Prostate gland (tissue), 2 donors: Measurements from ENCODE around the gene FRMPD4. TPM values are rescaled to one million over a fixed set of nuclear protein-coding genes. Genes with fewer than 3 reads are reported as not detected.

Source experiments
- DNase-seq: peaks from one replicate; pipeline ENCODE4 v3.0.0-alpha.2; 2019; ENCODE audit warnings: low spot score
- H3K27ac ChIP-seq, 2 donors: fragments of 200-600 bp; sonication (generic); 2 replicates each; pipeline ENCODE4 v1.5.1; 2017 to 2019
- H3K27me3 ChIP-seq: fragments of 200-600 bp; sonication (generic); replicated peaks from 2 replicates; pipeline ENCODE4 v1.5.1; 2019; ENCODE audit not compliant: insufficient read depth
- H3K36me3 ChIP-seq, 2 donors: fragments of 200-600 bp; sonication (generic); 1 replicate in 1 of 2; 2 replicates in 1 of 2; pipeline versions ENCODE4 v1.5.1 to v1.8.1; 2017 to 2019
- H3K4me1 ChIP-seq: fragments of 200-600 bp; sonication (generic); replicated peaks from 2 replicates; pipeline ENCODE4 v1.5.1; 2019
- H3K4me3 ChIP-seq, 2 donors: fragments of 200-600 bp; sonication (generic); 2 replicates each; pipeline ENCODE4 v1.5.1; 2017 to 2019
- H3K9me3 ChIP-seq: fragments of 200-600 bp; sonication (generic); 2 replicates; pipeline ENCODE4 v1.5.1; 2017
- POLR2A ChIP-seq: fragments of 450-650 bp; IDR thresholded peaks from one replicate; pipeline ENCODE4 v1.6.1; 2016; ENCODE audit warnings: antibody characterized with exemption, mild to moderate bottlenecking
- POLR2AphosphoS5 ChIP-seq: sonication (generic); formaldehyde crosslinking; IDR thresholded peaks from one replicate; pipeline ENCODE4 v1.6.1; 2017; ENCODE audit warnings: antibody characterized with exemption
- WGBS: methylation state at CpG from one replicate; pipeline ENCODE4 v1.1.5; 2018; 5-methylcytosine and 5-hydroxymethylcytosine counted together
- intact Hi-C: fragments of 100-400 bp; cut with DNase I; formaldehyde crosslinking; loops from one replicate; pipeline ENCODE4 v1.14.2; 2022
- total RNA-seq, 2 donors: library from RNA; depleted of rRNA; stranded (reverse); fragments of >200 nt; gene quantifications; one replicate each; pipeline ENCODE4 v1.1.0, GENCODE V29; 2016
- TF ChIP-seq, protein P1 (sequence below), 4 experiments: fragments of 200-600 bp in 2 of 4; fragments of 450-650 bp in 2 of 4; sonication (generic) in 2 of 4; IDR thresholded peaks; 1 replicate in 3 of 4; 2 replicates in 1 of 4; pipeline ENCODE4 v1.5.1; 2016 to 2019; ENCODE audit warnings: antibody characterized with exemption in 4 of 4, mild to moderate bottlenecking in 2 of 4, moderate library complexity in 2 of 4

Gene FRMPD4
- total RNA-seq, 2 donors from 2014 or later = 0.09 to 1.2 TPM

DNA sequence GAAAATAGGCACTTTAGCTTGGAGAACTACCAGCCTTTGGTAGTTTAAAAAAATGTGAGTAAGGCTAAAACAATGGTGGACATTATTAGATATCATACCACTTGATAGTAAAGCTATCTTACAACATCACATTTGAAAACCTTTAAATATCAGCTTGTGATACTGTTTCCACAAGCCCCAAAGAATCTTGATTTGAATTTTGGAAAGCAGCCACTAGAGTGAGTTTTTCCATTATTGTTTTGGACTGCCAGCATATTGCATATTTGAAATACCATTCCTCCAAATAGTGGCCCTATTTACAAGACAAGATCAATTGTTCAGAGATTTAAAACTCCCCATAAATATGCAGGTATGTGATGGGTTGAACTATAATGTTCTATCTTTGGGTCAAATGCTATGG is 349.9 kb downstream of the FRMPD4 start:
- Histone ChIP-seq H3K9me3 (no peaks in the 10 kb centered on the region), H3K27me3 (no peaks in the 10 kb centered on the region), H3K36me3 (no peaks in the 10 kb centered on the region), H3K27ac (no peak overlapping the region), H3K4me1 (no peaks in the 10 kb centered on the region), H3K4me3 (no peak overlapping the region)
- intact Hi-C loops = no loop called here
- no peak for DNase-seq
- TF ChIP-seq, protein P1, sequence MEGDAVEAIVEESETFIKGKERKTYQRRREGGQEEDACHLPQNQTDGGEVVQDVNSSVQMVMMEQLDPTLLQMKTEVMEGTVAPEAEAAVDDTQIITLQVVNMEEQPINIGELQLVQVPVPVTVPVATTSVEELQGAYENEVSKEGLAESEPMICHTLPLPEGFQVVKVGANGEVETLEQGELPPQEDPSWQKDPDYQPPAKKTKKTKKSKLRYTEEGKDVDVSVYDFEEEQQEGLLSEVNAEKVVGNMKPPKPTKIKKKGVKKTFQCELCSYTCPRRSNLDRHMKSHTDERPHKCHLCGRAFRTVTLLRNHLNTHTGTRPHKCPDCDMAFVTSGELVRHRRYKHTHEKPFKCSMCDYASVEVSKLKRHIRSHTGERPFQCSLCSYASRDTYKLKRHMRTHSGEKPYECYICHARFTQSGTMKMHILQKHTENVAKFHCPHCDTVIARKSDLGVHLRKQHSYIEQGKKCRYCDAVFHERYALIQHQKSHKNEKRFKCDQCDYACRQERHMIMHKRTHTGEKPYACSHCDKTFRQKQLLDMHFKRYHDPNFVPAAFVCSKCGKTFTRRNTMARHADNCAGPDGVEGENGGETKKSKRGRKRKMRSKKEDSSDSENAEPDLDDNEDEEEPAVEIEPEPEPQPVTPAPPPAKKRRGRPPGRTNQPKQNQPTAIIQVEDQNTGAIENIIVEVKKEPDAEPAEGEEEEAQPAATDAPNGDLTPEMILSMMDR (IDR thresholded peaks at IDR 0.05) = no peak
- TF ChIP-seq POLR2A = no peak
- TF ChIP-seq POLR2AphosphoS5 = no peak

DNA sequence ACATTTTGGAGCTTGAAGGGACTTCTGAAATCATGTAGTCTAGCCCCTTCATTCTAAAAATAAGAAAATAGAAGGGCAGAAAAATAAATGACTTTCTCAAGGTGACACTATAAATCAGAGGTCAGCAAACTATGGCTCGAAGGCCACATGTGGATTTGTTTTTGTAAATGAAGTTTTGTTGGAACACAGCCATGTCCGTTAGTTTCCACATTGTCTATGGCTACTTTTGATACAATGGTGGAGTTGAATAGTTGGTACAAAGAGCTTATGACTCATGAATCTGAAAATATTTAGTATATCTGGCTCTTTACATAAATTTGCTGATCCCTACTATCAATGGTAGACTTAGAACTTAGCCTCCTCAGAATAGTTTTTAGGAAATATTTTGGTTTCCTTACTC is 350.5 kb downstream of the FRMPD4 start:
- Histone ChIP-seq H3K27me3 (no peaks in the 10 kb centered on the region), H3K36me3 (no peaks in the 10 kb centered on the region), H3K4me1 (no peaks in the 10 kb centered on the region), H3K9me3 (no peaks in the 10 kb centered on the region), H3K4me3 (no peak overlapping the region), H3K27ac (no peak overlapping the region)
- TF ChIP-seq POLR2AphosphoS5 = no peak
- TF ChIP-seq POLR2A = no peak
- TF ChIP-seq, protein P1 (IDR thresholded peaks at IDR 0.05) = no peak
- WGBS = 47% methylated on average over 2 of the region's 2 CpGs
- intact Hi-C loops = no loop called here
- no peak for DNase-seq

DNA sequence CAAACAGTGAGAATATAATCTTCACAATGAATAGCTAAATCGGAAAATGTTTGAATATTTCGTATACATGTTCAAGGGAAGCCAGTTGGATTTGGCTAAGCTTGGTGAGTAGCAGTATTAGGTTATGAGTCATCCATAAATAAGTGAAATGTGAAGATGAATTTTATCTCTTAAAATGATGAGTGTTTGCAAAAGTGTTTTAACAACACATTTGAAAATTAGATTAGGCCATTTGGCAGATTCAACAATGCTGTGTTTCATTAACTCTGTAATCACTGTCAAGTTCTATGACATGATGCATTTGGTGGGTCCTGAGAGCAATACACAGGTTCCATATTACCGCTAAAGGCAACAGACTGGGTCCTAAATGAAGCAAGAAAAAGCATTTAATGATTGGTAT is 351.1 kb downstream of the FRMPD4 start:
- DNase-seq = no peak
- intact Hi-C loops = no loop called here
- TF ChIP-seq POLR2A (no peak), POLR2AphosphoS5 (no peak)
- TF ChIP-seq, protein P1 (IDR thresholded peaks at IDR 0.05) = no peak
- H3K9me3 ChIP-seq = no peaks in the 10 kb centered on the region
- no peaks in the 10 kb centered on the region for H3K36me3 ChIP-seq
- H3K27ac ChIP-seq = no peak overlapping the region
- no peaks in the 10 kb centered on the region for H3K4me1 ChIP-seq
- WGBS = 88% methylated on average over 3 of the region's 3 CpGs
- no peak overlapping the region for H3K4me3 ChIP-seq
- H3K27me3 ChIP-seq = no peaks in the 10 kb centered on the region

DNA sequence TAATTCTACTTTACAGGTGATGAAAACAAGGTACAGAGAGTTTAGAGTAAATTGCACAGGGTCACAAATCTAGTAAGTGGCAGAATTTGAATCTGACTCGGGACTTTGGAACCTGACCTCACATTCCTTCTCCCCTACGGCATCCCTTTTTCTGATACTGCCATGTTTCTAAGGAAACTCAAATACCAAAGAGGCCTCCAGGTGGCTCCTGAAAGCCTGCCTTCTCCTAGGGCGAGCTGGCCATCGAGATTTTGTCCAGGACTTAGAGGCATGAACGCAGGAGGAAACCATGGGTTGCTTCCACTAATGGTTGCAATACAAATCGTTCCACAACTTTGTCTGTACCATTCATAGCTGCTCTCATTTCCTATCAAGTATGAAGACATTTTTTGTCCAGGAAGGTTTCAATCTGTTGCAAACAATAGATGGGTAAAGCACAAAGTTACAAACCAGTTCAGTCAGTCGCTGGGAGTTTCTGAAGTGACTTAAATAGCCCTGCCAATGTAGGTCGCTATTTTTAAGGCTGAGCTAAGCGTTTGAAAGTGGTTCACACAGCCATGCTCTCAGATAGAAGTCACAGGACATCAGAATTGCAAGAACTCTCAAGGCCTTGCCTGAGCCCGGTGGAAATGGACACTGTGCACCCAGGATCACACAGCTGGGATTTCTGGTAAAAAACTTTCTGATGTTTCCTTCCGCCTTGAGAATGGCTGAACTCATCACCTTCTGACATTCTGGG is 356.3 kb downstream of the FRMPD4 start:
- Histone ChIP-seq H3K4me1 (no peaks in the 10 kb centered on the region), H3K36me3 (no peaks in the 10 kb centered on the region), H3K9me3 (no peaks in the 10 kb centered on the region), H3K4me3 (no peak overlapping the region), H3K27me3 (no peaks in the 10 kb centered on the region), H3K27ac (no peak overlapping the region)
- TF ChIP-seq, protein P1 (IDR thresholded peaks at IDR 0.05) = no peak
- TF ChIP-seq POLR2A = no peak
- no peak for TF ChIP-seq POLR2AphosphoS5
- 91% methylated on average over 11 of the region's 11 CpGs for WGBS
- intact Hi-C loops = no loop called here
- no peak for DNase-seq

DNA sequence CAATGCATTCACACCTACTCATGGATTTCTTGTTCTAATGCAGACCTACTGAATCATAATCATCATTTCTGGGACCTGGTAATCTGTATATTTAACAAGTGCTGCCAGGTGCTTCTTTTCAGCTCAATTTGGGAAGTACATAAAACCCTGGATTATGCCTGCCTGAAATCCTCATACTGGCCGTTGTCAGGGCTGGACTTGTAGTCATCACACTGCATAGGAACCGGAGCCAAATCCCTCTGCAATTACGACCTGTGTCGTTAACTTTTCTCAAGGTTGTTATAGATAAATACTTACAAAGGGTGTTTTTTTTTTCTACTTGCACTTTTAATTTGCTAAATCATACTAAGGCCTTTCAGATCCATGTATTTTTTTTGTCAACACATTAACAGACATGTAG is 358.1 kb downstream of the FRMPD4 start:
- TF ChIP-seq, protein P1 (IDR thresholded peaks at IDR 0.05) = no peak
- TF ChIP-seq POLR2AphosphoS5 (no peak), POLR2A (no peak)
- no peaks in the 10 kb centered on the region for H3K27me3 ChIP-seq
- no peak for DNase-seq
- no peaks in the 10 kb centered on the region for H3K36me3 ChIP-seq
- no peak overlapping the region for H3K4me3 ChIP-seq
- no peak overlapping the region for H3K27ac ChIP-seq
- no peaks in the 10 kb centered on the region for H3K4me1 ChIP-seq
- intact Hi-C loops = no loop called here
- WGBS = 46% methylated on average over 4 of the region's 4 CpGs
- no peaks in the 10 kb centered on the region for H3K9me3 ChIP-seq
